GM18951 (cell line): ENCODE results near the gene LARGE1.
"Not testable (repeated sequence)": the region's sequence is repeated elsewhere in the genome, so short reads cannot be mapped to it uniquely, and the experiment has no call there.

Source experiments
- POLR2A ChIP-seq: IDR thresholded peaks from 4 replicates; pipeline ENCODE4 v1.6.1; 2011; ENCODE audit warnings: mild to moderate bottlenecking; ENCODE audit not compliant: insufficient read length, insufficient read depth; ENCODE audit errors: extremely low read depth
- in situ Hi-C: fragments of 300-500 bp; cut with MboI; formaldehyde crosslinking; loops from one replicate; pipeline ENCODE4 v1.12.0; 2022; ENCODE audit warnings: low sequenced_read_pairs, mixed read lengths, inconsistent platforms; ENCODE audit not compliant: unreplicated experiment

LARGE1 gene

DNA sequence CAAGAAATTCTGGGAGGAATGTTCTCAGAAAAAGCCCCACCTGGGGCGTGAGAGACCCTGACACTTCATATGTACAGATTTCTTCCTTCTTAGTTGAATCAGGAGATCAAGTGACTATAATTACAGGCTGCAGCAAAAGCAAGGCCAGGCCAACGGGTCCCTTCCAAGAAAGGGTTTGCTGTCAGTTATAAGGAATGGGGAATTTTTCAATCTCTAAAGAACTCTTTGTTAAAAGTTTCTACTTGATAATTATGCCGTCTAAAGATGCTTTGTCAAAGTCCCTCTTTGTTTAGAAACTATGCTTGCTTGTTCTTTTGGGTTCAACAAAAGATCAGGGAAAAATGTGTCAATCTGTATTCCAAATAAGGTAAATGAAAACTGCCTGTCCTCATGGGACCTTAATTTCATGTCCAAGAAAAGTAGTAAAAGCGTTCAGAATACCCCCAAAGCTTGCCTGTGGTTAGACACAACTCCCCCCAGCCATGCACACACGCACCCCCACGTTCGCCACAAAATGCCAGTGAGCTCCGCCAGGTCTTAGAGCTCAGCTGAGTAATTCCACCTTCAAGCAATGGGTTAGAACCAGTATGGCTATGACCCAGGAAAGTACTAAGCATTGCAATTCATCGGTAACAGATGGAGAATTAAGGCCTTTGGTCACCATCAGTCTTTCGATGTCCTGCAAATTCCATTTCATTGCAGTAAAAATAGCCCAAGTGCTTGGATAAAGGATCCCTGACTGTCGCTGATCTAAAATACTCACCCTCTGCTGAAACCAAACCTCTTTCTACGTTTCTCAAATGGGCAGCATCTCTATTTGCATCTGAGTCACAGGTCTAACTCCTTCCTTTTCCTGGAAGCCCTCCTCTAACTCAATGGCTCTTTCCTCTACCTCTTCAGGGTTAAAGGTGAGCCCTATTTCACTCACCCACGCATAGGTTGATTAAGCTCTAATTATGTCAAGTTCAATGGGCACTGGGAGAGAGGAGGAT lies 442.9 kb downstream of the LARGE1 start:
- TF ChIP-seq POLR2A = no peak

DNA sequence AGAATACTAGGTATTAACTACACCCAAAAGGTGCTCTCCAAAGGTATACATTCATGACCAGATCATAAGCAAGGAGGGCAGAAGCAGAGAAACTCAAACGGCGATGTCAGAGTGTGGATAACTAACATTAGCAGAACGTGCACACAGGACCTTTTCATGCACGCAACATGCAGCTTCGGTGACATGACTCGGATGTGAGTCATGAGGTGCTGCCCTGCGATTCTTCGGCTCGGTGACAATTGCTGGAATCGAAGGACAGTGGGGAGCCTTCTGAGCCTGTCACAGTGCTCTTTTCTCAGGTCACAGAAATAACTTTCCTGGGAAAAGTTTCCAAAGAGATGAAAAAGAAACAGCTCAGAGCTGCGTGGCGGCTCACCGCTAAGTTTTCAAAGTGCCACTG lies 443.6 kb downstream of the LARGE1 start:
- no peak for TF ChIP-seq POLR2A
- in situ Hi-C loops = no loop called here

More for the DNA sequence above, 442.9 kb downstream of the LARGE1 start:
- in situ Hi-C loops = no loop called here

DNA sequence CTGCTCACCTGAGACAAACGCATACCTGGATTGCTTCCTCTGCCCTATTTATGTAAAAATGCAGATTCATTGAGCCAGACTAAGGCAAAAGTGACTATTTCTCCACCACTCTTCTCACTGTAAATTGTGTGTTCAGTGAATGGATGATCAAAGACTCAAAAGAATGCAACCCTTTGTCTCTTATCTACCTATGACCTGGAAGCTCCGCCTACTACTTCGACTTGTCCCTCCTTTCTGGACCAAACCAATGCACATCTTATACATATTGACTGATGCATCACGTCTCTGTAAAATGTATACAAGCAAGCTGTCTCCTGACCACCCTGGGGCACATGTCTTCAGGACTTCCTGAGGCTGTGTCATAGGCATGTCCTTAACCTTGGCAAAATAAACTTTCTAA lies 444.1 kb downstream of the LARGE1 start:
- TF ChIP-seq POLR2A = no peak
- in situ Hi-C loops = no loop called here

DNA sequence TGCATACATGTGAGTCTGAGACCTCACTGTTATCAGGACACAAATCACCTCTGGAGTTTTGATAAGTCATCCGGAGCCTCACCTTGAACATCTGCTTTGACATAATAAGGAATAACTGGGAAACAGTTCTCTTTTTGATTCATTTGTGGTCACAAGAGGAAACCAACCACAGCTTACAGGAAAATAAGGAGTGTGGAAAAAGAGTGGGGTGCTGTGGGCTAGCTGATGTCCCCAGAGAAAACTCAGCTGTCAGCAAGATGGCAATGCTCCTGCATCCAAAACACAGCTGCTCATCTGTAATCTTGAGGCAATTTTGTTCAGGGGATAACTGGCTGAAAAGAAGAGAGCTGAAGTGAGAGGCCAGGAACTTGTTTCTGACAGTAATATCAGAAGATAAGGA lies 445.7 kb downstream of the LARGE1 start:
- no peak for TF ChIP-seq POLR2A
- in situ Hi-C loops = no loop called here

DNA sequence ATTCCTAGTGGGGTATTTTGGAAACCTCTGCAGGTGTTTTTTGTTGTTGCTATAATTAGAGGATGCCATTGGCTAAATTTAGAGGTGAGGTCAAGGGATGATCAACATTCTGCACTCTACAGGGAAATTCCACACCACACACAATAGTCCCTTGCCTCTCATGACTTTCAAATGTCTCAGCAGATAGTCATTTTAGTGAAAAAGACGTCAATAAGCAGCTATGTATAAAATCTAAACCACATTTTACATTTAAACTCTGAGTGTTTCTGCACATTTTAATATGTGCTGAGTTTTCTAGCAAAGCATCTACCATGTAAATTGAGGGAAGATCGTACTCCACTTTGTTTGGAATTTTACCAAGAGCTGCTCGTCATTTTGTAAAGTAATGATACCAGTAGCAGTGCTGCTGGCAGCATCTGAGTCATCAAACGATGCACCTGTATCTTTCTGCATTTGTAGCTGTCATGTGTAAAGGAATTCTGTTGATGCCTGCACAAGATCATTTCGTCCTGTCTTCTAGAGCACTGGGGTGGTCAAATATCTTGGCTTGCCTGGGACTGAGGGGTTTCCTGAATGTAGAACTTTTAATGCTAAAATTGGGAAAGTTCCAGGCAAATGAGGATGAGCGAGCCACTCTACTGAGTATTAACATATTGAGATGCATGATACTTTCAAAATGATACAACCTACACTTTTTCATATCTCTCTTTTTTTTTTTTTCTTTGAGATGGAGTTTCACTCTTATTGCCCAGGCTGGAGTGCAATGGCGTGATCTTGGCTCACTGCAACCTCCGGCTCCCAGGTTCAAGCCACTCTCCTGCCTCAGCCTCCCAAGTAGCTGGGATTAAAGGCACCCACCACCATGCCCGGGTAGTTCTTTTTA lies 447.6 kb downstream of the LARGE1 start:
- no peak for TF ChIP-seq POLR2A
- in situ Hi-C loops = no loop called here

DNA sequence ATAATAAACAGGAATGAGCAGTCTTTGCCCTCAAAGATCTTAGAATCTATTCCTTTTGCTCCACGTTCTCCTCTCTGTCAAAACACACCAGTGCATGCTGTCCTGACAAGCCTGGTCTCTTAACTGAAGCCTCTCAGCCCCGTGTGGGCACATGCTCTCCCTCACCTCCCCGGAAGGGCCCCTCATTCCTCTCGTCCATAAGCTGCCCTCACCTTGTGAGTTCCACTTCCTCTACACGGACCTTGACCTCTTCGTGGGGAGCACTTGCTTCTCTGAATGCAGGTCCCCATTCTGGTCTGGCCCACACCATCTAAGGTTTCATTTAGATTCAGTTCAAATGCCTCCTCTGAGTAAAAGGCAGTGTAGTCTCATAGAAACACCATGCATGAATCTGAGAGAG lies 449.8 kb downstream of the LARGE1 start:
- in situ Hi-C loops = no loop called here
- TF ChIP-seq POLR2A = no peak

DNA sequence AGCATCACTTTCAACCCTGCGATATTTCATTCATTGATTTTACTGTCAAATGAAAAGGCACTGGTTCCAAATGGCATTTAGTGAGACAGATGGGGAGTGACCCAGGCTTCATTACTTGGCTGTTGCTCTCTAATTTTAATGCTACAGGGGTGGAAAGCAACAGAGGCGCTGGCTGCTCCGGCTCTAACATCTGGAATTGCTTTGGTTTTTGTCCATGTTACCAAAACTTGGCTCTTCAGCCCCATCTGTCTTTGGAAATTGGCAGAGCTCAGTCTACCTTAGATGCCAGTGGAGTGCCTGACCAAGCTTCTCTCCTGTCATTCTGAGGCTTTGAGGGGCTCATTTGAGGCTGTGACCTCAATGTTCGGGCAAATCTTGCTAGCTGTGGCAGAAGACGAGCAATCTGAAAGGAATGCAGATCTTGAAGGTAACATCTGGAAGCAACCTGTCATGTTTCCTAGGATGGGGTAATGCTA lies 452.6 kb downstream of the LARGE1 start:
- TF ChIP-seq POLR2A = no peak
- in situ Hi-C loops = no loop called here

DNA sequence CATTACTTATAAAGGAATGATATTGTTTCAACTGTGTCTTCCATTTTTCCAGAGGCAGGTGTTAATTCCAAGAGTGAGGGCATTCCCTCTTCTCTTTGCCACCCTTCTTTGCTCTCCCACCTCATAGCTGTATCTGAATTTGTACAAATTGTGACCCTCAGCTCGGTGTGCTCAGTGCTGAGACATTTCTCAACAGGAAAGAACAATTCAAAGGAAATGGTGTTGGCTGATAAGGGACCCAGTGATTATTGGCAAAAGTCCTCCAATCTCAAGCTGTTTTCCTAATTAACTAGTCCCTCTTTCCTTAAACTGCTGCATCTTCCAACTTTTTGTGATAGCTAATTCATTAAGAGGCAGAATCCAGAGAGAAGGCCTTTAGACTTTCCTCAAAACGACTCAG lies 453.2 kb downstream of the LARGE1 start:
- in situ Hi-C loops = no loop called here
- TF ChIP-seq POLR2A = no peak

DNA sequence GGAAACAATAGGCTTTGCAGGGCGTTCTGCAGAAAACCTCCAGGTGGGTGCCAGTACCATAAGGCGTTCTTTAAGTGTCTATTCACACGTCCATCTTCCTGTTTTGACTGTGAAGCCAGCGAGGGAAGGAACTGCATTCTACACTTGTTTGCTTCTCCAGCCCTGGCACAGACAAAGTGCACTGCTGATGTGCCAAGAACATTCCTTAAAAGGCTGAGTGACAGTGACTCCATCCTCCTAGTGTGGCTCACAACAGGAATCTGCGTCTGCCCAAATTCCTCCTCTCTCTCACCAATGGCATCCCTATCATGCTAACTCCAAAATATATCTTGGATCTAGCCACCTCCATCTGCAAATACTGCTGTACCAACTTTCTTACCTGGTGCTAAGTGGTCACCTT lies 454.7 kb downstream of the LARGE1 start:
- no peak for TF ChIP-seq POLR2A
- in situ Hi-C loops = no loop called here

DNA sequence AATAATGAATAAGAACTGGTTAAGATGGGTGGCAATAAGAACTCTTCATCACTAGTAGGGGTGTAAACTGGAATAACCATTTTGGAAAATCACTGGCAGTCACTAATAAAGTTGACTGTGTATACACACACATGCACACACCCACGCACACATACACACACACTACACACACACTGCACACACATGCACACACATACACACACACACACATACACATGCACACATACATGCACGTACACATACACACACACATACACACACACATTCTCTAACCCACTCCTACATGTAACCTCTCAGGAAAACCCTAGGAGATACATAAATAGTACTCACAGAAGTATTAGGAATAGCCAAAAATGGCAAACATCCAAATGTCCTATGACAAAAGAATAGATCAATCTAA lies 455.6 kb downstream of the LARGE1 start:
- TF ChIP-seq POLR2A = no peak
- in situ Hi-C loops = no loop called here

DNA sequence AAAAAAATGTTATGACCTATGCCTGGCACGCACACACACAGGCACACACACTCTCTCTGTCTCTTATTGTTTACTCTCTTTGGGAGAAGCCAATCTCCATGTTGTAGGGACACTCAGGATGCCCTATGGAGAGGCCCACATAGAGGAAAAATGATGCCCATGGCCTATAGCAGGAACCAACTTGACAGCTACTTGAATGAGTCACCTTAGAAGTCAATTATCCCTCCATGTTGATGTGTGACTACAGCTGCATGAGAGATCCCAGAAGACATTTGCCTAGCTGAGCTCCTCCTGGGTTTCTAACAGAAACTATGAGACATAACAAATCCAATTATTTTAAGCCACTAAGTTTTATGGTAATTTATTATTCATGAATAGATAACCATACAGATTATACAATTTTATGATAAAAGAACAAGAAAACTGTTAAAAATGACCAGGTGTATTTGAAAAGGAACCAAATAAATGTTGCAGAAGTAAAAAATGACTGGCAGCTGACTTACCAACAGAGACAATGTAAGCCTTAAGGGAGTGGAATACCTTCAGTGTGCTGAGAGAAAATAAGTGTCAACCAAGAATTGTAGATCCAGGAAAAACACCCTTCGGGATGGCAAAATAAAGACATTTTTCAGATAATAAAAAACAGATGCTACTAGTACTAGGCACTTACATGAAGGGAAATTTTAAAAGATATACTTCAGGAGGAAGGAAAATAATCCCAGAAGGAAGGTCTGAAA lies 458.4 kb downstream of the LARGE1 start:
- in situ Hi-C loops = no loop called here
- no peak for TF ChIP-seq POLR2A

DNA sequence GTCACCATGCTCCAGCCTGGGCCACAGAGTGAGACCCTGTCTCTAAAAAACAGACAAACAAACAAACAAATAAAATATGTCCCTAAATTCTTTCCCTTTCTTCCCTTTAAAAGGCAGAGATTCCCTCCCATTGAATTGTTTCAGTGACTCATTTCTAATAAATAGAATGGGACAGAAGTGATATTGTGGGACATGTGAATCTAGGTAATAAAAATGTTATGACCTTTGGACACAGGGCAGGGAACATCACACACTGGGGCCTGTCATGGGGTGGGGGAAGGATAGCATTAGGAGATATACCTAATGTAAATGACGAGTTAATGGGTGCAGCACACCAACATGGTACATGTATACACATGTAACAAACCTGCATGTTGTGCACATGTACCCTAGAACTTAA lies 459.0 kb downstream of the LARGE1 start:
- in situ Hi-C loops = not testable (repeated sequence)

DNA sequence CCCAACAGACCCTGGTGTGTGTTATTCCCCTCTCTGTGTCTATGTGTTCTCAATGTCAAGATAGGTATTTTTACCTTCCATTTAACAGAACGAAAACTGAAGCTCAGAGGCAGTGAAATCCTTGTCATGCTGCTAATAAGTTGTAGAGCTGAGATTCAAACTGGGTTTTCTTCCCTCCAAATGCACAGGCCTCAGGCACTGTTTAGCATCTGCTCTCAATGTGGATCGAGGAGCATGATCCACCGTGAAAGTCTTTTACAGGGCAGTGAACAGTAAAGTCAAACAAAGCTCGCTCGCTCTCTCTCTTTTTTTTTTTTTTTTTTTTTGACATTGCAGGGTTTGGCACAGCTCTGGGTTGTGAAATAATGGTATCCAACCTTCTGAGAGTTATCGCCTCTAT lies 461.1 kb downstream of the LARGE1 start:
- in situ Hi-C loops = no loop called here
- no peak for TF ChIP-seq POLR2A

DNA sequence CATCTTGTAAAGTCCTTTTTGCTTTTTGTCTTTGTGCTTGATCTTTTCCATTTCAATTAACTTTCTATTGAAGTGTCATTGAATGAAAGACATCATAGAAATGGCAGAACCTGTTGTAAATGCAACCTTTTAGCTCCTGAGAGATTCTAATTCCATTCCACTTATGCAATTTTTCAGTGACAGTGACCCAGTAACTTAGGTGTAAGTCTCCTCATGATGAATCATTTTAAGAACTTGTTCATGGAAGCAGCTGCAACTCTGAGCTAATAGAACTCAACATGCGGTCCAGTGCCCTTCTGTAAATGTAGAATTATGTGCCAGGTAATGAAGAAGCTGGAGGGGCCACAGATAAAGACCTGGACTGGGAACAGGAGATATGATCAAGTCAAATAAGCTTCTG lies 463.8 kb downstream of the LARGE1 start:
- no peak for TF ChIP-seq POLR2A
- in situ Hi-C loops = no loop called here
